OCI-LY1 (cell line): ENCODE measurements around the gene PGAM2.

Experiments used
- H2AFZ ChIP-seq: fragments of 200-600 bp; sonication (generic), shearing (Covaris generic); 2 replicates; pipeline ENCODE4 v1.6.0; 2014; ENCODE audit warnings: antibody characterized with exemption, mild to moderate bottlenecking, low read length
- H3F3A ChIP-seq: fragments of 200-600 bp; sonication (generic), shearing (Covaris generic); 2 replicates; pipeline ENCODE4 v1.6.0; 2014; ENCODE audit warnings: mild to moderate bottlenecking, antibody characterized with exemption, low read length, moderate library complexity; ENCODE audit not compliant: insufficient read depth
- H3K27ac ChIP-seq: fragments of 200-600 bp; sonication (generic); 2 replicates; pipeline ENCODE4 v1.5.1; 2014; ENCODE audit warnings: low read length, mixed run types, mild to moderate bottlenecking, low read depth; ENCODE audit not compliant: poor library complexity, severe bottlenecking
- H3K27me3 ChIP-seq: fragments of 200-600 bp; sonication (generic); 2 replicates; pipeline ENCODE4 v1.6.0; 2014; ENCODE audit warnings: antibody characterized with exemption, mild to moderate bottlenecking, low read length, moderate library complexity; ENCODE audit not compliant: insufficient read depth
- H3K36me3 ChIP-seq: fragments of 200-600 bp; sonication (generic); 2 replicates; pipeline ENCODE4 v1.6.1; 2014; ENCODE audit warnings: mild to moderate bottlenecking, antibody characterized with exemption, low read length, moderate library complexity, mixed read lengths; ENCODE audit not compliant: insufficient read depth
- H3K4me1 ChIP-seq: fragments of 200-600 bp; sonication (generic); 2 replicates; pipeline ENCODE4 v1.5.1; 2014; ENCODE audit warnings: mild to moderate bottlenecking, low read length, moderate library complexity; ENCODE audit not compliant: insufficient read depth, severe bottlenecking
- H3K4me2 ChIP-seq: fragments of 200-600 bp; sonication (generic), shearing (Covaris generic); 2 replicates; pipeline ENCODE4 v1.6.1; 2014; ENCODE audit warnings: low read length
- H3K4me3 ChIP-seq: fragments of 200-600 bp; sonication (generic); 2 replicates; pipeline ENCODE4 v1.5.1; 2014; ENCODE audit warnings: low read length, low read depth, mild to moderate bottlenecking, mixed read lengths; ENCODE audit not compliant: poor library complexity, severe bottlenecking
- H3K79me2 ChIP-seq: fragments of 200-600 bp; shearing (Covaris generic); 2 replicates; pipeline ENCODE4 v1.6.1; 2016; ENCODE audit warnings: mixed run types, low read length, mixed read lengths; ENCODE audit not compliant: insufficient read depth
- H3K9ac ChIP-seq: fragments of 200-600 bp; sonication (generic), shearing (Covaris generic); 2 replicates; pipeline ENCODE4 v1.6.1; 2014; ENCODE audit warnings: mild to moderate bottlenecking, low read length, mixed read lengths
- H3K9me2 ChIP-seq: fragments of 200-600 bp; sonication (generic), shearing (Covaris generic); 2 replicates; pipeline ENCODE4 v1.6.1; 2014; ENCODE audit warnings: low read depth, mild to moderate bottlenecking, low read length, mixed read lengths
- H3K9me3 ChIP-seq: fragments of 200-600 bp; shearing (Covaris generic); 2 replicates; pipeline ENCODE4 v1.6.1; 2014; ENCODE audit warnings: low read length, mixed read lengths
- H4K20me1 ChIP-seq: fragments of 200-600 bp; sonication (generic), shearing (Covaris generic); 2 replicates; pipeline ENCODE4 v1.6.0; 2016; ENCODE audit warnings: mild to moderate bottlenecking, low read length; ENCODE audit not compliant: insufficient read depth
- CTCF ChIP-seq: fragments of 200-600 bp; sonication (generic), shearing (Covaris generic); IDR thresholded peaks from 2 replicates; pipeline ENCODE4 v1.5.1; 2017; ENCODE audit warnings: mild to moderate bottlenecking, antibody characterized with exemption, low read length, moderate library complexity, mixed read lengths
- EZH2 ChIP-seq: fragments of 200-600 bp; sonication (generic), shearing (Covaris generic); IDR thresholded peaks from 2 replicates; pipeline ENCODE4 v1.8.0; 2017; ENCODE audit warnings: borderline replicate concordance, mixed run types, mild to moderate bottlenecking, antibody characterized with exemption, low read length, moderate library complexity, mixed read lengths

The PGAM2 gene

DNA sequence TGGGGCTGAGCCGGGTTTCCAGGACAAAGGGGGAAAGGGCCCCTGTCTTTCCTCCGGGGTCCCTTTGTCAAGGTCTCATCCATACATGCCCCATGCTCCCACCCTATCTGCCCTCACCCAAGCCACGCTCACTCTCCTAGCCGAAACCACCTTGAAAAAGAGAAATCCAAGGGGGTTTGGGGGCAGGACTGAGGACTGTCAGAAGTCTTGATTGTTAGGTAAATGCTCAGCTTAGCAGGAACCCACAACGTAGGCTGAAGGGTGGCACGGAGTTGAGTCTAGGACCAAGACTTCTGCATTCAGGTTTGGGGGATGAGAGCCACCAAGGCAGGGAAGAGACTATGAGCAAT lies 719 bp upstream of the PGAM2 start:
- Histone ChIP-seq H4K20me1 (no peaks in the 10 kb centered on the region), H3K4me1 (no peaks in the 10 kb centered on the region), H3K9me2 (no peaks in the 10 kb centered on the region), H3F3A (peaks cover 7% of the 10 kb centered on the region; the same call in 1 of the 2 replicates), H3K4me2 (no peak overlapping the region), H2AFZ (no peak overlapping the region), H3K27ac (no peak overlapping the region), H3K9me3 (no peaks in the 10 kb centered on the region), H3K9ac (no peak overlapping the region), H3K36me3 (peaks cover 21% of the 10 kb centered on the region), H3K4me3 (no peak overlapping the region), H3K27me3 (no peaks in the 10 kb centered on the region; the same call in 1 of the 2 replicates), H3K79me2 (no peaks in the 10 kb centered on the region)
- no peak for TF ChIP-seq EZH2
- TF ChIP-seq CTCF, result no peak

DNA sequence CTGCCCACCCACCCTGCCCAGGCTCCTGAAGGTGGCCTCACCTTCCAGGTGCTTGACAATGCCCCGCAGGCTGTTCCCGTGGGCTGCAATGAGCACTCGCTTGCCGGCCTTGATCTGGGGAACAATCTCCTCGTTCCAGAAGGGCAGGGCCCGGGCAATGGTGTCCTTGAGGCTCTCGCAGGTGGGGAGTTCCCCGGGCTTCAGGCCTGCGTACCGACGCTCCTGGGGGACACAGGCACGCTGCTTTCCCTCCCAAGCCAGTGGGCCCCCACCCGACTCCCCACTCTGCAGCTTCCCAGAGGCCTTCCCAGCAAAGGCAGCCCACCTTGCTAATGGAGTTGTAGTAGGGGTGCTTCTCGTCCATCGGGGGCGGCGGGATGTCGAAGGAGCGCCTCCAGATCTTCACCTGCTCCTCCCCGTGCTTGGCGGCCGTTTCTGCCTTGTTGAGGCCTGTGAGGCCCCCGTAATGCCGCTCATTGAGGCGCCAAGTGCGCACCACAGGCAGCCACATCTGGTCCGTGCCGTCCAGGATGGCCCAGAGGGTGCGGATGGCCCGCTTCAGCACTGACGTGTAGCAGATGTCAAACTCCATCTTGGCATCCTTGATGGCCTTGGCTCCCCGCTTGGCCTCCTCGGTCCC lies 456 bp downstream of the PGAM2 start:
- H4K20me1 ChIP-seq, result no peaks in the 10 kb centered on the region
- H3K27me3 ChIP-seq, result no peaks in the 10 kb centered on the region; the same call in 1 of the 2 replicates
- TF ChIP-seq CTCF (no peak), EZH2 (no peak)
- no peak overlapping the region for H3K4me3 ChIP-seq
- H2AFZ ChIP-seq, result no peak overlapping the region
- H3K27ac ChIP-seq, result no peak overlapping the region
- H3F3A ChIP-seq, result peaks cover 7% of the 10 kb centered on the region; the same call in 1 of the 2 replicates
- no peak overlapping the region for H3K4me2 ChIP-seq
- H3K9ac ChIP-seq, result no peak overlapping the region
- H3K4me1 ChIP-seq, result no peaks in the 10 kb centered on the region
- no peaks in the 10 kb centered on the region for H3K79me2 ChIP-seq
- peaks cover 30% of the 10 kb centered on the region for H3K36me3 ChIP-seq
- H3K9me2 ChIP-seq, result no peaks in the 10 kb centered on the region
- no peaks in the 10 kb centered on the region for H3K9me3 ChIP-seq

- no peaks in the 10 kb centered on the region for H3K4me1 ChIP-seq
- no peak overlapping the region for H3K27ac ChIP-seq
- H3F3A ChIP-seq, result peaks cover 7% of the 10 kb centered on the region; the same call in 1 of the 2 replicates
- no peak for TF ChIP-seq CTCF
- TF ChIP-seq EZH2, result no peak
- peaks cover 39% of the 10 kb centered on the region for H3K36me3 ChIP-seq
- H3K9me2 ChIP-seq, result no peaks in the 10 kb centered on the region
- H3K9ac ChIP-seq, result no peak overlapping the region
- no peaks in the 10 kb centered on the region for H4K20me1 ChIP-seq
- no peak overlapping the region for H3K4me3 ChIP-seq
- no peaks in the 10 kb centered on the region for H3K79me2 ChIP-seq
- no peaks in the 10 kb centered on the region for H3K9me3 ChIP-seq
- no peaks in the 10 kb centered on the region; the same call in 1 of the 2 replicates for H3K27me3 ChIP-seq
- H2AFZ ChIP-seq, result no peak overlapping the region
- no peak overlapping the region for H3K4me2 ChIP-seq
Observed at GRCh38 chr7:44063894-44064651, 1.3 kb downstream of the PGAM2 start.
